Measurements from ENCODE around the gene HABP4.

HABP4 gene

DNA sequence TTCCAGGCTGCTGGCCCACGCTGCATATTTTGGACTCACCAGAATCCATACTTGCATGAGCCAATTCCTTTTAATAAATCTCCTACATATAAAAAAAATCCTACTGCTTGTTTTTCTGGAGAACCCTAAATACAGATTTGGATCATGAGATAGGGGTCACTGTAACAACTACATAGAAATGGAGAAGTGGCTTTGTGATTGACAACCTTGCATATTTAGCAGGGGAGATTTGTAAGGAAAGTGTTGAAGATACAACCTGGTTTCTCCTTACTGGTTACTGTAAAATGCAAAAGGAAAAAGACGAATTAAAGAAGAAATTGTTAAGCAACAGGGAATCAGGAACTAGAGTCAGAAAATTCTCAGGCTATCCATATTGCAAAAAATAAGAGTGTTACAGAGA is 74.8 kb downstream of the HABP4 start:
- no peak for DNase-seq

- DNase-seq: no peak
Observed at GRCh38 chr9:96532173-96532572, 82.2 kb downstream of the HABP4 start.

DNA sequence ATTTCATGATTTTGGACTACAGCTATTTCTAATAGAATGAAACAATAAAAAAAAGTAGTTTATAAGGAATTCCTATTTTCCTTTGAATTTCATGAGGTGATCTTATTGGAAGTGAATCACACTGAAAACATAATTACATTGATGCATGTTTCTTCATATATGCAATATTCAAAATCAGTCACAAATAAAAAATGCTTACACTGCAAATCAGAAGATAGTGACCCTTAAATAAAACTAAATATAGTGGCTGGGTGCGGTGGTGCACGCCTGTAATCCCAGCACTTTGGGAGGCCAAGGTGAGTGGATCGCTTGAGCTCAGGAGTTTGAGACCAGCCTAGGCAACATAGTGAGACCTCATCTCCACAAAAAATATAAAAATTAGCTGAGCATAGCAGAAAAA is 90.1 kb downstream of the HABP4 start:
- no peak for DNase-seq

Data from GOT3 (cell line).